OCI-M1 (cell line): Measurements from ENCODE around the gene DMXL1.
"Not testable (repeated sequence)": the region's sequence is repeated elsewhere in the genome, so short reads cannot be mapped to it uniquely, and the experiment has no call there.

Experiments
- DNase-seq: peaks from one replicate; lab custom pipeline; 2025; lab: John Stamatoyannopoulos, UW

Gene DMXL1

GRCh38 chr5:119131530-119132304, 60.8 kb downstream of the DMXL1 start:
- DNase-seq = no peak

- DNase-seq = not testable (repeated sequence)
Measured at GRCh38 chr5:119135743-119136142, 64.9 kb downstream of the DMXL1 start.

GRCh38 chr5:119136666-119137318, 65.9 kb downstream of the DMXL1 start:
- DNase-seq = no peak

- no peak for DNase-seq
Measured at GRCh38 chr5:119153629-119154028, 82.7 kb downstream of the DMXL1 start.

- no peak for DNase-seq
Measured at GRCh38 chr5:119158144-119158543, 87.3 kb downstream of the DMXL1 start.

- no peak for DNase-seq
Measured at GRCh38 chr5:119161430-119161829, 90.5 kb downstream of the DMXL1 start.

GRCh38 chr5:119166026-119166425, 95.1 kb downstream of the DMXL1 start:
- DNase-seq = no peak

GRCh38 chr5:119168401-119168800, 97.5 kb downstream of the DMXL1 start:
- no peak for DNase-seq

GRCh38 chr5:119171686-119172085, 100.8 kb downstream of the DMXL1 start:
- DNase-seq = no peak

- no peak for DNase-seq
Measured at GRCh38 chr5:119174578-119175163, 103.8 kb downstream of the DMXL1 start.

GRCh38 chr5:119176785-119177184, 105.9 kb downstream of the DMXL1 start:
- DNase-seq = no peak

GRCh38 chr5:119177226-119177625, 106.3 kb downstream of the DMXL1 start:
- DNase-seq = no peak

GRCh38 chr5:119178435-119178834, 107.5 kb downstream of the DMXL1 start:
- DNase-seq = no peak

- peak; percentile 45 for DNase-seq
Measured at GRCh38 chr5:119179857-119180641, 109.2 kb downstream of the DMXL1 start.

- DNase-seq = not testable (repeated sequence)
Measured at GRCh38 chr5:119185512-119185911, 114.6 kb downstream of the DMXL1 start.

GRCh38 chr5:119187776-119188529, 117.1 kb downstream of the DMXL1 start:
- no peak for DNase-seq

GRCh38 chr5:119190470-119191095, 119.7 kb downstream of the DMXL1 start:
- DNase-seq = no peak

GRCh38 chr5:119191944-119192343, 121.1 kb downstream of the DMXL1 start:
- no peak for DNase-seq

GRCh38 chr5:119200795-119201194, 129.9 kb downstream of the DMXL1 start:
- no peak for DNase-seq

- DNase-seq = no peak
Measured at GRCh38 chr5:119207105-119207504, 136.2 kb downstream of the DMXL1 start.

GRCh38 chr5:119212026-119212425, 141.1 kb downstream of the DMXL1 start:
- DNase-seq = no peak
